Measurements from ENCODE around the gene CCDC174. TPM values are rescaled to one million over a fixed set of nuclear protein-coding genes. Genes with fewer than 3 reads are reported as not detected.

The CCDC174 gene
- total RNA-seq, 1 donor from 2014 or later = 22.1 TPM

DNA sequence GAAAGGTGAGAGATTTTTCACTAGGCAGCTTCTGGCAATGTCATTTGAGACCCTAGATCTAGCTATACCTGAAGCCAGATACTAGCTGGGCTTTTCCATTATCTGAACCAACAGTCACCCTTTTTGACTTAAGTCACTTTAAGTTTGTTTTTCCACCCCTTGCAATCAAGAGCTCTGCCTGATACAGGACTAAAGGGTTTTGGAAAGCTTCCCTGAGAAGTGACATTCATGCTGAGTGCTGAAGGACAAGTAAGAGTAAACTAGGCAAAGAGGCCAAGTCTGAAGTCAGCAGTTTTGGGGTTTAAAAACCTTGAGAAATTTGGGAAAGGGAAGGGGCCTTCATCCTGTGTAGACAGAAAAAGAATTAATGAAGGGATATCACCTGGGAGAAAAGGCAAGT, 27.1 kb upstream of the CCDC174 start:
- Mint-ChIP-seq H3K9me3 (ENCODE audit: unreplicated experiment) (peaks cover 2% of the 10 kb centered on the region), H3K4me3 (ENCODE audit: unreplicated experiment) (no peak overlapping the region), H3K36me3 (ENCODE audit: unreplicated experiment) (peaks cover 8% of the 10 kb centered on the region), H3K27me3 (ENCODE audit: unreplicated experiment) (peaks cover 2% of the 10 kb centered on the region), H3K4me1 (ENCODE audit: low read depth, unreplicated experiment) (peaks cover 5% of the 10 kb centered on the region), H3K27ac (ENCODE audit: unreplicated experiment) (no peak overlapping the region)
- no peak for TF ChIP-seq CTCF (IDR thresholded peaks at IDR 0.05; ENCODE audit: partially characterized antibody, unreplicated experiment)
- DNase-seq = no peak

GRCh38 chr3:14625443-14625842, 26.1 kb upstream of the CCDC174 start:
- Mint-ChIP-seq H3K27ac (ENCODE audit: unreplicated experiment) (no peak overlapping the region), H3K4me1 (ENCODE audit: low read depth, unreplicated experiment) (peaks cover 2% of the 10 kb centered on the region), H3K36me3 (ENCODE audit: unreplicated experiment) (peaks cover 8% of the 10 kb centered on the region), H3K9me3 (ENCODE audit: unreplicated experiment) (peaks cover 2% of the 10 kb centered on the region), H3K27me3 (ENCODE audit: unreplicated experiment) (peaks cover 2% of the 10 kb centered on the region), H3K4me3 (ENCODE audit: unreplicated experiment) (no peak overlapping the region)
- TF ChIP-seq CTCF (IDR thresholded peaks at IDR 0.05; ENCODE audit: partially characterized antibody, unreplicated experiment) = no peak
- DNase-seq = no peak

DNA sequence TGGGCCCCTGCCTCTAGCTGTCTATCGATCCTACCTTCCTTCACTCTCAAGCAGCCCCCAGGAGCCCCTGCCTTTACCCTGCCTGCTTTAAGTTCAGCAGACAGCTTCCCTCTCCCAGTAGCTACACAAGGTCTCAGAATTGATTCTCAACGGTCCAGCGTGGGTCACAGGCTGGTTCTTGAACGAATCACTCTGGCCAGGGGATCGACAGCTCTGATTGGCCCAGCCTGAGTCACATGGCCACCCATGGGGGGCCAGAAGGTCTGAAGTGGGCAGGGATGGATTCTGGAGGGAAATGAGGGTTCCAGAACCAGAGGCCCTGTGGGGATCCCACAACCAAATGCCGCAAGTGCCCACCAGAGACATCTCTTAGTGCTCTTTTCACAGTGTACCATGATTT, 23.7 kb upstream of the CCDC174 start:
- no peak overlapping the region for H3K4me3 Mint-ChIP-seq (ENCODE audit: unreplicated experiment)
- H3K27me3 Mint-ChIP-seq (ENCODE audit: unreplicated experiment) = no peaks in the 10 kb centered on the region
- H3K36me3 Mint-ChIP-seq (ENCODE audit: unreplicated experiment) = peaks cover 8% of the 10 kb centered on the region
- no peak overlapping the region for H3K27ac Mint-ChIP-seq (ENCODE audit: unreplicated experiment)
- DNase-seq = no peak
- H3K4me1 Mint-ChIP-seq (ENCODE audit: low read depth, unreplicated experiment) = peaks cover 2% of the 10 kb centered on the region
- TF ChIP-seq CTCF (IDR thresholded peaks at IDR 0.05; ENCODE audit: partially characterized antibody, unreplicated experiment) = no peak
- peaks cover 2% of the 10 kb centered on the region for H3K9me3 Mint-ChIP-seq (ENCODE audit: unreplicated experiment)

- Mint-ChIP-seq H3K36me3 (ENCODE audit: unreplicated experiment) (peaks cover 8% of the 10 kb centered on the region), H3K27me3 (ENCODE audit: unreplicated experiment) (no peaks in the 10 kb centered on the region), H3K27ac (ENCODE audit: unreplicated experiment) (no peak overlapping the region), H3K4me3 (ENCODE audit: unreplicated experiment) (no peak overlapping the region), H3K9me3 (ENCODE audit: unreplicated experiment) (peaks cover 2% of the 10 kb centered on the region), H3K4me1 (ENCODE audit: low read depth, unreplicated experiment) (peaks cover 2% of the 10 kb centered on the region)
- no peak for TF ChIP-seq CTCF (IDR thresholded peaks at IDR 0.05; ENCODE audit: partially characterized antibody, unreplicated experiment)
- DNase-seq = no peak
Observed at GRCh38 chr3:14628406-14628805, 23.2 kb upstream of the CCDC174 start.

DNA sequence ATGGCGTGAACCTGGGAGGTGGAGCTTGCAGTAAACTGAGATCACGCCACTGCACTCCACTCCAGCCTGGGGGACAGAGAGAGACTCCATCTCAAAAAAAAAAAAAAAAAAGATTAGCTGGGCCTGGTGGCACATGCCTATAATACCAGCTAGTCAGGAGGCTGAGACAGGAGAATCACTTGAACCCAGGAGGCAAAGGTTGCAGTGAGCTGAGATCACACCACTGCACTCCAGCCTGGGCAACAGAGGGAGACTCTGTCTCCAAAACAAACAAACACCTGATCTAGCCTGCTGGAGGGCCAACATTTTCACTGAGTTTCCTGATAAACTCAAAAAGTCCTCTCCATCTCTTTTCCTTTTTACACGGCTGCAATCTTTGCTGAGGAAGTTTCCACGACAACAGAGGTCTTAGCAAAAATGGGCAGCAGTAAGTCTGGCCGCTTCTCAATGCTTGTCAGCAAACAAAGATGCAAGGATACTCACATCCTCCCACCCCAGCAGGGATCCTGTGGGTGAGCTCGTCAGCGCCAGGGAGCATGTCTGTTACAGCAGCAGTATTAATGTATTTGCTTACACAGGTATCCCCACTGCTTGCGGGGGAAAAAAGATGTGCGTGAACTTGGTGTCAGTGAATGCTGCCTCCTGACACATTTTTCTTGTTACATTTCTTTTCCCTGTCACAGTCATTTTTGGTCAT, 21.0 kb upstream of the CCDC174 start:
- H3K4me3 Mint-ChIP-seq (ENCODE audit: unreplicated experiment) = no peak overlapping the region
- H3K27ac Mint-ChIP-seq (ENCODE audit: unreplicated experiment) = no peak overlapping the region
- peaks cover 8% of the 10 kb centered on the region for H3K36me3 Mint-ChIP-seq (ENCODE audit: unreplicated experiment)
- H3K9me3 Mint-ChIP-seq (ENCODE audit: unreplicated experiment) = peaks cover 5% of the 10 kb centered on the region
- no peaks in the 10 kb centered on the region for H3K4me1 Mint-ChIP-seq (ENCODE audit: low read depth, unreplicated experiment)
- DNase-seq = no peak
- TF ChIP-seq CTCF (IDR thresholded peaks at IDR 0.05; ENCODE audit: partially characterized antibody, unreplicated experiment) = no peak
- H3K27me3 Mint-ChIP-seq (ENCODE audit: unreplicated experiment) = no peaks in the 10 kb centered on the region
